ENCODE results near the gene LEMD1.
A peak's percentile ranks its signal among the peaks of the same experiment; 100 is the strongest.

Gene LEMD1

GRCh38 chr1:205345761-205346160 lies 76.1 kb downstream of the LEMD1 start:
- Histone ChIP-seq H3K4me1 (ENCODE audit: low read length) (peaks cover 39% of the 10 kb centered on the region), H2AFZ (ENCODE audit: low read length) (no peak overlapping the region), H3K27me3 (replicated peaks; ENCODE audit: insufficient read depth, low read length) (0 out of 2 replicates have a peak, but pooled peaks cover 4% of the 10 kb centered on the region)

DNA sequence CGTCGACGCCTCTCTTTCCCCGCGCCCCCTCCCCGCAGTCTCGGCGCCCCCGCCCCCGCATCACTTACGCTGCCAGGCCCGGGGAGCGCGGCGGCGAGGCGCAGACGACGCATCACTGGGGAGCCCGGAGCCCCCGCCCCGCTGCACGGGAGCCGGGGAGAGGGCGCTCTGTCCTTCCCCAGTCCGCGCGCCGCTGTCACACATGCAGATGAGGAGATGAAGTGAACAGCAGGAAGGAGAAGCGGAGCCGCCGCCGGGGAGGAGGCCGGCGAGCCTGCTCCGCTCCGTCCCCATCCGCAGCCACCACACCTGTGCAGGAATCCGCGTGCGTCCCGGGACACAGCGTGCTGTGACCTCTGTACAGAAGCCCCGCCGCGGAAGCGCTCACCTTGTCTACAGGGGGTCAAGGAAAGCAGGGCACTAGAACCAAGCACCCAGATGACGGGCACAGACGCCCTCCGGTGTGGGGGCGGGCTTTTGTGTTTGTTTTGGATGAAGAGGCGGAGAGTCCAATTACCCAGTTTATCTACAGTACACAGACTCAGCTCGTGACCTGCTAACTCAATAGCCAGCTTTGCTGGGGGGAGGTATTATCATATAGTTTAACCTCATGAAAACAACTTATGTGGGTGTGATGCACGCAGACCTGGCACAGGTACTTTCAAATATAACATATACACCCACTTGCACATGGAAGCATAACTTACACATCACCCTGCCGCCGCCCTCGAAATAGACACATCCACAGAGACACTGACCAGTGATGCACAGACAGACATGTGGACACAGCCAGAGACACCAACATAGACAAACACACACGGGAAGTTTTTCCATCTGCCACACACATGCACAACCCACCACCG lies 77.6 kb downstream of the LEMD1 start:
- Histone ChIP-seq H4K20me1 (ENCODE audit: insufficient read depth, low read length) (no peaks in the 10 kb centered on the region), H3K9me2 (replicated peaks; ENCODE audit: insufficient read depth, low read length) (no peaks in the 10 kb centered on the region), H3K27ac (ENCODE audit: low read length) (no peak overlapping the region), H3K4me1 (ENCODE audit: low read length) (peaks cover 28% of the 10 kb centered on the region), H3K9me3 (replicated peaks; ENCODE audit: insufficient read depth, low read length) (no peaks in the 10 kb centered on the region), H3K36me3 (replicated peaks; ENCODE audit: insufficient read depth, low read length) (no peaks in the 10 kb centered on the region), H3K27me3 (replicated peaks; ENCODE audit: insufficient read depth, low read length) (0 out of 2 replicates have a peak, but pooled peaks cover 4% of the 10 kb centered on the region), H2AFZ (ENCODE audit: low read length) (peak overlapping the region; percentile 36), H3K79me2 (ENCODE audit: low read length) (no peaks in the 10 kb centered on the region), H3F3A (ENCODE audit: insufficient read depth, low read length) (peaks cover 19% of the 10 kb centered on the region), H3K9ac (ENCODE audit: low read length) (no peak overlapping the region), H3K4me2 (ENCODE audit: low read depth, low read length) (peak overlapping the region; percentile 34; the same call in 1 of the 2 replicates), H3K4me3 (ENCODE audit: low read length) (peak overlapping the region; percentile 15; the same call in 1 of the 2 replicates)
- TF ChIP-seq CTCF (IDR thresholded peaks at IDR 0.05; ENCODE audit: low read length) (no peak), EZH2phosphoT487 (IDR thresholded peaks at IDR 0.05; ENCODE audit: low read length) (no peak), EZH2 (optimal IDR thresholded peaks at IDR 0.05; ENCODE audit: low read depth, low read length) (no peak)
- no peak for DNase-seq

More at GRCh38 chr1:205345761-205346160, 76.1 kb downstream of the LEMD1 start:
- H3K9me3 ChIP-seq (replicated peaks; ENCODE audit: insufficient read depth, low read length), result no peaks in the 10 kb centered on the region
- TF ChIP-seq EZH2 (optimal IDR thresholded peaks at IDR 0.05; ENCODE audit: low read depth, low read length) (no peak), CTCF (IDR thresholded peaks at IDR 0.05; ENCODE audit: low read length) (no peak), EZH2phosphoT487 (IDR thresholded peaks at IDR 0.05; ENCODE audit: low read length) (no peak)
- H3F3A ChIP-seq (ENCODE audit: insufficient read depth, low read length), result peaks cover 24% of the 10 kb centered on the region
- no peaks in the 10 kb centered on the region for H4K20me1 ChIP-seq (ENCODE audit: insufficient read depth, low read length)
- H3K36me3 ChIP-seq (replicated peaks; ENCODE audit: insufficient read depth, low read length), result no peaks in the 10 kb centered on the region
- DNase-seq, result no peak
- no peak overlapping the region for H3K4me3 ChIP-seq (ENCODE audit: low read length)
- no peak overlapping the region for H3K27ac ChIP-seq (ENCODE audit: low read length)
- no peaks in the 10 kb centered on the region for H3K9me2 ChIP-seq (replicated peaks; ENCODE audit: insufficient read depth, low read length)
- H3K9ac ChIP-seq (ENCODE audit: low read length), result no peak overlapping the region
- H3K79me2 ChIP-seq (ENCODE audit: low read length), result no peaks in the 10 kb centered on the region
- no peak overlapping the region for H3K4me2 ChIP-seq (ENCODE audit: low read depth, low read length)

DNA sequence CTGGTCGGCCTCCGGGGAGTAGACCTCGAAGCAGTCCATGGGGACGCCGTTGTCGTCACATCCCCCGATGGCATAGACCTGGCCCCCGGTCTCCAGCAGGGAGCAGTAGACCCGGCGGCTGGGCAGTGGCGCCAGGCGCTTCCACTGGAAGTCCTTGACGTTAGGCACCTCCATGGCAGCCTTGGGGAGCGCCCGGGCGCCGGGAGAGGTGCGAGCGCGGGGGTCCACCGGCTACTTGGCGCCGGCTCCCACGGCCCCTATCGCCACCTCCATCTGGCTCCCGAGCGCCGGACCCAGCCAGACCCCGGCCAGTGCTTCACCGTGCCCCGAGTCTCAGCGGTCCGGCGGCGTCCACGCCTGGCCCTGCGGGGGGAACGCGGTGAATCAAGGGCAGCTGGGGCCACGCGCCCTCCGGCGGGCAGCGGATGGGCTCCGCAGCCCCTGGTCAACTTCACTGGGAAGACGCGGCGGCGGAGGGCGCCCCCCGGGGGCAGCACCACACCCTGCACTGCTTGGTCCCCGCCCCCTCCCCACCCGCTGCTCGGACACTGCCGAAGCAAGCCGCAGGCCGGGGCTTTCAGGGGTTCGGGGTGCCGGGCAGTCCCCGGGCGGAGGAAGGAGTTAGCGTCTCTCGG lies 78.3 kb downstream of the LEMD1 start:
- H3K27ac ChIP-seq (ENCODE audit: low read length), result no peak overlapping the region
- no peak overlapping the region for H2AFZ ChIP-seq (ENCODE audit: low read length)
- H3K79me2 ChIP-seq (ENCODE audit: low read length), result no peaks in the 10 kb centered on the region
- no peaks in the 10 kb centered on the region for H3K36me3 ChIP-seq (replicated peaks; ENCODE audit: insufficient read depth, low read length)
- no peak overlapping the region for H3K9ac ChIP-seq (ENCODE audit: low read length)
- no peak for DNase-seq
- no peaks in the 10 kb centered on the region for H3K9me2 ChIP-seq (replicated peaks; ENCODE audit: insufficient read depth, low read length)
- peak overlapping the region; percentile 15; the same call in 1 of the 2 replicates for H3K4me3 ChIP-seq (ENCODE audit: low read length)
- H3K4me1 ChIP-seq (ENCODE audit: low read length), result peaks cover 21% of the 10 kb centered on the region
- H3K4me2 ChIP-seq (ENCODE audit: low read depth, low read length), result peak overlapping the region; percentile 34; the same call in 1 of the 2 replicates
- H3K9me3 ChIP-seq (replicated peaks; ENCODE audit: insufficient read depth, low read length), result no peaks in the 10 kb centered on the region
- H4K20me1 ChIP-seq (ENCODE audit: insufficient read depth, low read length), result no peaks in the 10 kb centered on the region
- peaks cover 12% of the 10 kb centered on the region for H3F3A ChIP-seq (ENCODE audit: insufficient read depth, low read length)
- TF ChIP-seq EZH2 (optimal IDR thresholded peaks at IDR 0.05; ENCODE audit: low read depth, low read length), result no peak
- no peak for TF ChIP-seq CTCF (IDR thresholded peaks at IDR 0.05; ENCODE audit: low read length)
- no peak for TF ChIP-seq EZH2phosphoT487 (IDR thresholded peaks at IDR 0.05; ENCODE audit: low read length)
- H3K27me3 ChIP-seq (replicated peaks; ENCODE audit: insufficient read depth, low read length), result 0 out of 2 replicates have a peak, but pooled peaks cover 4% of the 10 kb centered on the region
